ENCODE results near the gene SDHAF1.
A peak's percentile ranks its signal among the peaks of the same experiment; 100 is the strongest.
"Not testable (repeated sequence)": the region's sequence is repeated elsewhere in the genome, so short reads cannot be mapped to it uniquely, and the experiment has no call there.

SDHAF1 gene

GRCh38 chr19:36025541-36025940 is 30.6 kb downstream of the SDHAF1 start:
- no peak for DNase-seq

- no peak for DNase-seq
Observed at GRCh38 chr19:36026091-36026876, 31.3 kb downstream of the SDHAF1 start.

- no peak for DNase-seq
Observed at GRCh38 chr19:36027696-36028095, 32.7 kb downstream of the SDHAF1 start.

- DNase-seq = no peak
Observed at GRCh38 chr19:36028313-36029041, 33.5 kb downstream of the SDHAF1 start.

GRCh38 chr19:36030264-36031148 is 35.5 kb downstream of the SDHAF1 start:
- DNase-seq = no peak

GRCh38 chr19:36031308-36031707 is 36.3 kb downstream of the SDHAF1 start:
- DNase-seq = no peak

- peak; percentile 53 to 54 for DNase-seq
Observed at GRCh38 chr19:36032251-36033104, 37.5 kb downstream of the SDHAF1 start, which contains the start of gene CLIP3. Gene CLIP3 (minus strand): TSS chr19:36032873. CDS start chr19:36032357, 516 bp downstream.

GRCh38 chr19:36040495-36040894 is 45.5 kb downstream of the SDHAF1 start:
- no peak for DNase-seq

- not testable (repeated sequence) for DNase-seq
Observed at GRCh38 chr19:36041092-36041491, 46.1 kb downstream of the SDHAF1 start.

- DNase-seq = no peak
Observed at GRCh38 chr19:36041831-36042230, 46.8 kb downstream of the SDHAF1 start.

GRCh38 chr19:36043952-36044351 is 49.0 kb downstream of the SDHAF1 start:
- no peak for DNase-seq
